Kidney (tissue), 14 donors: ENCODE results near the gene KAT7. TPM values are rescaled to one million over a fixed set of nuclear protein-coding genes. Genes with fewer than 3 reads are reported as not detected.
A peak's percentile ranks its signal among the peaks of the same experiment; 100 is the strongest.

ENCODE experiments used
- DNase-seq, 5 donors: peaks; one replicate each; pipeline ENCODE4 v3.0.0-alpha.2; 2013 to 2020
- FAIRE-seq: peaks from 2 replicates; lab custom pipeline; 2012; peaks lifted over from hg19 to GRCh38; lab: Jason Lieb, UNC
- H3K27ac ChIP-seq, 2 donors: one replicate each; pipeline ENCODE4 v1.7.0; 2013; ENCODE audit warnings: low read depth in 2 of 2, low read length in 2 of 2, inconsistent platforms in 1 of 2
- H3K27me3 ChIP-seq: one replicate; pipeline ENCODE4 v1.7.1; 2013; ENCODE audit warnings: low read length, inconsistent platforms; ENCODE audit not compliant: control insufficient read depth, insufficient read depth
- H3K36me3 ChIP-seq, 3 donors: one replicate each; pipeline versions ENCODE4 v1.7.0 to v1.7.1; 2013; ENCODE audit warnings: low read length in 3 of 3, control low read depth in 1 of 3, inconsistent platforms in 1 of 3; ENCODE audit not compliant: insufficient read depth in 3 of 3, control insufficient read depth in 2 of 3
- H3K4me1 ChIP-seq, 3 donors: one replicate each; pipeline versions ENCODE4 v1.7.0 to v1.7.1; 2013; ENCODE audit warnings: low read length in 3 of 3, inconsistent platforms in 1 of 3, low read depth in 1 of 3; ENCODE audit not compliant: control insufficient read depth in 2 of 3, insufficient read depth in 2 of 3
- H3K4me3 ChIP-seq, 3 donors: one replicate each; pipeline versions ENCODE4 v1.7.0 to v1.8.1; 2013; ENCODE audit warnings: low read length in 3 of 3, control low read depth in 1 of 3, inconsistent platforms in 1 of 3
- H3K9ac ChIP-seq, 3 donors: one replicate each; pipeline versions ENCODE4 v1.7.0 to v1.7.1; 2013; ENCODE audit warnings: low read length in 3 of 3, control low read depth in 1 of 3, inconsistent platforms in 1 of 3
- H3K9me3 ChIP-seq, 3 donors: one replicate each; pipeline versions ENCODE4 v1.7.0 to v1.7.1; 2013; ENCODE audit warnings: low read length in 3 of 3, control low read depth in 1 of 3, inconsistent platforms in 1 of 3; ENCODE audit not compliant: control insufficient read depth in 2 of 3, insufficient read depth in 1 of 3
- CTCF ChIP-seq: IDR thresholded peaks from 3 replicates; pipeline ENCODE4 v1.5.1; 2012; ENCODE audit warnings: mild to moderate bottlenecking, moderate library complexity, borderline replicate concordance; ENCODE audit not compliant: insufficient read depth; ENCODE audit errors: extremely low read depth
- intact Hi-C: fragments of 100-400 bp; cut with DNase I; formaldehyde crosslinking; loops from one replicate; pipeline ENCODE4 v1.11.1; 2022
- polyA plus RNA-seq: library from polyadenylated mRNA; stranded (reverse); fragments of 350-450 nt; fragmentation: Illumina TruSeq; extraction: RNeasy Lipid Tissue Mini Kit (QIAGEN cat#74804); gene quantifications from one replicate; pipeline ENCODE4 v1.2.3, GENCODE V29; 2014; ENCODE audit warnings: low read depth, low replicate concordance; ENCODE audit not compliant: insufficient read depth
- total RNA-seq: library from RNA; stranded (reverse); fragmentation: NEBNext Ultra II Directional; extraction: Animal tissue kit (Norgen Biotek cat#: 25700); gene quantifications from one replicate; pipeline ENCODE4 v1.2.1, GENCODE V29; 2021
- donor health status: control.
- donor health status: control.
- donor health status: control.
- donor health status: control.
- donor health status: control.
- donor health status: DM: yes; HTN: yes; CAD: no.
- donor health status: Normal renal cell carcinoma (clear cell type).

Gene KAT7
- total and polyA plus RNA-seq, 2 donors from 2014 or later, result 18.4 to 76.9 TPM

GRCh38 chr17:49836111-49837030, 47.9 kb downstream of the KAT7 start:
- Histone ChIP-seq H3K9me3 (no peaks in the 10 kb centered on the region), H3K36me3 (peaks cover 2 to 11% (median 5%) of the 10 kb centered on the region in 3 donors), H3K27me3 (no peaks in the 10 kb centered on the region), H3K9ac (no peak overlapping the region), H3K4me3 (peak overlapping the region in 2 of 3 donors; percentile 6 to 17), H3K27ac (peak overlapping the region; percentile 64 to 84), H3K4me1 (peaks cover 9 to 29% (median 14%) of the 10 kb centered on the region in 3 donors)
- DNase-seq (peak in 2 of 5 donors; percentile 70 to 79), FAIRE-seq (peak; percentile 65)
- intact Hi-C loops, result no loop called here
- TF ChIP-seq CTCF, result no peak

- Histone ChIP-seq H3K4me1 (peaks cover 9 to 25% (median 14%) of the 10 kb centered on the region in 3 donors), H3K9me3 (no peaks in the 10 kb centered on the region), H3K36me3 (peaks cover 0 to 2% (median 0%) of the 10 kb centered on the region in 3 donors), H3K4me3 (no peak overlapping the region), H3K27ac (no peak overlapping the region), H3K27me3 (no peaks in the 10 kb centered on the region), H3K9ac (no peak overlapping the region)
- DNase-seq (no peak), FAIRE-seq (no peak)
- no peak for TF ChIP-seq CTCF
- intact Hi-C loops, result no loop called here
Observed at GRCh38 chr17:49839455-49839854, 51.0 kb downstream of the KAT7 start.

GRCh38 chr17:49841548-49841947, 53.1 kb downstream of the KAT7 start:
- intact Hi-C loops, result loop anchor here (10.0 kb wide), 1 partner anchor 127 kb away; no protein-coding TSS in a partner anchor
- no peaks in the 10 kb centered on the region for H3K9me3 ChIP-seq
- no peak for DNase-seq
- no peak for TF ChIP-seq CTCF
- H3K4me1 ChIP-seq, result peaks cover 0 to 10% (median 4%) of the 10 kb centered on the region in 3 donors
- H3K4me3 ChIP-seq, result no peak overlapping the region
- FAIRE-seq, result no peak
- H3K27me3 ChIP-seq, result no peaks in the 10 kb centered on the region
- no peak overlapping the region for H3K27ac ChIP-seq
- no peaks in the 10 kb centered on the region for H3K36me3 ChIP-seq
- no peak overlapping the region for H3K9ac ChIP-seq
